Measurements from ENCODE around the gene PRDM11.
A peak's percentile ranks its signal among the peaks of the same experiment; 100 is the strongest.

PRDM11 gene

GRCh38 chr11:45250035-45250718, 103.7 kb downstream of the PRDM11 start:
- no peak for DNase-seq (ENCODE audit: insufficient read length, low spot score)
- FAIRE-seq: no peak
- TF ChIP-seq TAF1 (IDR thresholded peaks at IDR 0.05; ENCODE audit: low read depth, low read length) (no peak), PAX5 (IDR thresholded peaks at IDR 0.05; ENCODE audit: insufficient read depth, low read length, severe bottlenecking) (no peak), POLR2A (IDR thresholded peaks at IDR 0.05; ENCODE audit: low read depth, low read length) (no peak), SPI1 (IDR thresholded peaks at IDR 0.05; ENCODE audit: low read depth, low read length) (peak; percentile 66)

DNA sequence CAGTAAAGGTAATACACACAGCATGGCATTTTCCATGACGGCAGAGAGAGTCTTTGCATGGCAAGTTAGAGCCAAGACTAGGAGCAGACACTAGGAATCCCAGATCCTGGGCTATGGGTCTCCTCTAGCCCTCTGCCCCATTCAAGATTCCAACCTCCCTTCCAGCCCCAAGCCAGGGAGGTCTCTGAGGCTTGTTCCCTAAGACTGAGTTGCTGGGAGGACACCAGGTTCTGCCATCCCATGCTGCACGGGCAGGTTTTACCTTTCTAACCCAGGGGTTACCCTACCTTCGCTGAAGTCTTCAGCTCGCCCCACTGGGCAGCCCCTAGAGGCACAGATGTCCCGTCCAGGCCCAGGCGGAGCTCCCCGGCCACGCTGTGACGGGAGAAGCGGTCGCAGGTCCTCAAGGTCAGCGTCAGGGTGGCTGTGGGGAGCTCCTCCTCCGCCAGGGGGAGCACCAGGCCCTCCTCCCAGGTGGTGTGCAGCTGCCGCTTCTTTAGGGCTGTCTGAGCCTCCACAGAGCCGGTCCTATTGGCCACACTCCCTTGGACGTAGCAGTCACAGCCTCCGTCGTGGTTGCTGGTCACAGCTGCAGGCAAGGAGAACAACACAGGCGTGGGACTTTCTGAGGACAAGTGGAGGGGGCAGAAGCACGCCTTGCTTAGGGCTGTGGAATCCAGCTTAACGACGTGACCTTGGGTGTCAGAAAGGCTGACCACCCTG, 105.9 kb downstream of the PRDM11 start:
- TF ChIP-seq POU2F2 (IDR thresholded peaks at IDR 0.05; ENCODE audit: low read depth, low read length) (no peak), POLR2A (IDR thresholded peaks at IDR 0.05; ENCODE audit: low read depth, low read length) (no peak), POLR2AphosphoS5 (IDR thresholded peaks at IDR 0.05; ENCODE audit: low read depth, low read length) (no peak), PAX5 (IDR thresholded peaks at IDR 0.05; ENCODE audit: insufficient read depth, low read length, severe bottlenecking) (no peak), TAF1 (IDR thresholded peaks at IDR 0.05; ENCODE audit: low read depth, low read length) (no peak), SPI1 (IDR thresholded peaks at IDR 0.05; ENCODE audit: low read depth, low read length) (no peak)

GRCh38 chr11:45252877-45253276, 106.4 kb downstream of the PRDM11 start:
- FAIRE-seq (no peak), DNase-seq (ENCODE audit: insufficient read length, low spot score) (no peak)
- TF ChIP-seq POU2F2 (IDR thresholded peaks at IDR 0.05; ENCODE audit: low read depth, low read length) (no peak), POLR2A (IDR thresholded peaks at IDR 0.05; ENCODE audit: low read depth, low read length) (no peak), TAF1 (IDR thresholded peaks at IDR 0.05; ENCODE audit: low read depth, low read length) (no peak), PAX5 (IDR thresholded peaks at IDR 0.05; ENCODE audit: insufficient read depth, low read length, severe bottlenecking) (no peak), SPI1 (IDR thresholded peaks at IDR 0.05; ENCODE audit: low read depth, low read length) (no peak), POLR2AphosphoS5 (IDR thresholded peaks at IDR 0.05; ENCODE audit: low read depth, low read length) (no peak)

More for the DNA sequence above, 105.9 kb downstream of the PRDM11 start:
- DNase-seq (ENCODE audit: insufficient read length, low spot score) (peak; percentile 45), FAIRE-seq (no peak)

DNA sequence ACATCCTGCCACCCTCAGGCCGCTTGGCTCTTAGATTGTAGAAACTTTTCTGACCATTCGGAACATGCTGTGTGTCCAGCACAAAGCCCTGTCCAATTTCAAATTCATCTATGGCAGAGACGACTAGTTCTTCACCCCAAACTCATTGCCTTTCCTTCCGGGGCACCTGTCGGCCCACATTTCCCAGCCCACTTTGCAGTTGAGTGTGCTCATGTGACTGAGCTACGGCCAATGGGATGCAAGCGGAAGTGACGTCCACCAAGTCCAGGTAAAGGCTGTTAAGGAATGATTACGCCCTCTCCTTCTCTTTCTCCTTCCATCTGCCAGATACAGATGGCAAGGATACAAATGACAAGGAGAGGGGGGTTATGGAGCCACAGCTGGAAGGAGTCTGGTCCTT, 107.2 kb downstream of the PRDM11 start:
- FAIRE-seq (no peak), DNase-seq (ENCODE audit: insufficient read length, low spot score) (no peak)
- TF ChIP-seq POU2F2 (IDR thresholded peaks at IDR 0.05; ENCODE audit: low read depth, low read length) (no peak), POLR2A (IDR thresholded peaks at IDR 0.05; ENCODE audit: low read depth, low read length) (no peak), TAF1 (IDR thresholded peaks at IDR 0.05; ENCODE audit: low read depth, low read length) (no peak), POLR2AphosphoS5 (IDR thresholded peaks at IDR 0.05; ENCODE audit: low read depth, low read length) (no peak), SPI1 (IDR thresholded peaks at IDR 0.05; ENCODE audit: low read depth, low read length) (no peak), PAX5 (IDR thresholded peaks at IDR 0.05; ENCODE audit: insufficient read depth, low read length, severe bottlenecking) (no peak)

- FAIRE-seq (no peak), DNase-seq (ENCODE audit: insufficient read length, low spot score) (no peak)
- TF ChIP-seq POLR2AphosphoS5 (IDR thresholded peaks at IDR 0.05; ENCODE audit: low read depth, low read length): no peak
- no peak for TF ChIP-seq PAX5 (IDR thresholded peaks at IDR 0.05; ENCODE audit: insufficient read depth, low read length, severe bottlenecking)
- no peak for TF ChIP-seq POLR2A (IDR thresholded peaks at IDR 0.05; ENCODE audit: low read depth, low read length)
- no peak for TF ChIP-seq SPI1 (IDR thresholded peaks at IDR 0.05; ENCODE audit: low read depth, low read length)
- no peak for TF ChIP-seq TAF1 (IDR thresholded peaks at IDR 0.05; ENCODE audit: low read depth, low read length)
- no peak for TF ChIP-seq POU2F2 (IDR thresholded peaks at IDR 0.05; ENCODE audit: low read depth, low read length)
These were observed 107.6 kb downstream of the PRDM11 start for GRCh38 chr11:45254070-45254469.

DNA sequence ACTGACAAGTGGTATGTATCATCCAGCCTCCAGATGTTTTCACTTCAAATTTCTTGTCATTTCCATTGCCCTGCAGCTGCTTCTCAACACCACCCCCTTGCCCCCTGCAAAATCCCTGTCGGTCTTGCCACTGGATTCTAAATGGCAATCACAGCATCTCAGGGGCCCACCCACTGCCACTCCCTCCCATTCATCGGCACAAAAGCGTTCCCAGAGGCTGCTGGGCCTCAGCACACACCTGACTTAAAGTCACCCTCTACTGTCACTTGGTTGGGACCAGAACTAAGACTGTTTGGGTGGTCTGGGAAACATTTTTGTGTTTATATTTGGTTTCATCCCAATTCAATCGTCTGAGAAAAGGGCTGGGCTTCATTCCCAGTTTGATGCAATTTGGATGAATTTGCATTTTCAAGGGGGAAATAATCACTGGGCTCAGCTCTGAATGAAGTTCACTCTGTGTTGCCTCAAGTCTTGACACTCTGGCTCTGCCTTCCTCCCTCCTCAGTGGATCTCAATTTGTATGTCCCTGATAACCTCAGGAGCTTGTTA, 112.6 kb downstream of the PRDM11 start:
- TF ChIP-seq PAX5 (IDR thresholded peaks at IDR 0.05; ENCODE audit: insufficient read depth, low read length, severe bottlenecking) (no peak), SPI1 (IDR thresholded peaks at IDR 0.05; ENCODE audit: low read depth, low read length) (no peak), POLR2AphosphoS5 (IDR thresholded peaks at IDR 0.05; ENCODE audit: low read depth, low read length) (no peak), TAF1 (IDR thresholded peaks at IDR 0.05; ENCODE audit: low read depth, low read length) (no peak), POU2F2 (IDR thresholded peaks at IDR 0.05; ENCODE audit: low read depth, low read length) (no peak), POLR2A (IDR thresholded peaks at IDR 0.05; ENCODE audit: low read depth, low read length) (no peak)
- FAIRE-seq: no peak
- DNase-seq (ENCODE audit: insufficient read length, low spot score): no peak

DNA sequence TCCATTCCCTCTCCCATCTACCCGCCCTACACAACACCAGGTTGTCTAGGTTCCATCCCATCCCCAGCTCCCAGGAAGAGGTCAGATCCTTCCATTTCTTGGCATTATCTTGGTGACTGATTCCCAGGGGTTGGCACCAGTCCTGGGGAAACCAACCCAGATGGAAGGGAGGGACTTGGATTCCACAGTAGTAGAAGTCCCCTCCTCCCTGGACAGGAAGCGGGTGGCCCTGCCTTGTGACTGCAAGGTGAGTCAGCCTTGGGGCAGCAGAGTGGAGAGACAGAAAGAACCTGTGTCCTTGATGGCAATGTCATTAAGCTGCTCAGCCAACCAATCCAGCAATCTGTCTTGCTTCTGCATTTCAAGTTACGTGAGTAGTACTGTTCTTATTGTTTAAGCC, 113.2 kb downstream of the PRDM11 start:
- FAIRE-seq: no peak
- TF ChIP-seq POU2F2 (IDR thresholded peaks at IDR 0.05; ENCODE audit: low read depth, low read length): no peak
- TF ChIP-seq POLR2A (IDR thresholded peaks at IDR 0.05; ENCODE audit: low read depth, low read length): no peak
- TF ChIP-seq PAX5 (IDR thresholded peaks at IDR 0.05; ENCODE audit: insufficient read depth, low read length, severe bottlenecking): no peak
- no peak for TF ChIP-seq TAF1 (IDR thresholded peaks at IDR 0.05; ENCODE audit: low read depth, low read length)
- no peak for TF ChIP-seq POLR2AphosphoS5 (IDR thresholded peaks at IDR 0.05; ENCODE audit: low read depth, low read length)
- TF ChIP-seq SPI1 (IDR thresholded peaks at IDR 0.05; ENCODE audit: low read depth, low read length): no peak
- DNase-seq (ENCODE audit: insufficient read length, low spot score): no peak

DNA sequence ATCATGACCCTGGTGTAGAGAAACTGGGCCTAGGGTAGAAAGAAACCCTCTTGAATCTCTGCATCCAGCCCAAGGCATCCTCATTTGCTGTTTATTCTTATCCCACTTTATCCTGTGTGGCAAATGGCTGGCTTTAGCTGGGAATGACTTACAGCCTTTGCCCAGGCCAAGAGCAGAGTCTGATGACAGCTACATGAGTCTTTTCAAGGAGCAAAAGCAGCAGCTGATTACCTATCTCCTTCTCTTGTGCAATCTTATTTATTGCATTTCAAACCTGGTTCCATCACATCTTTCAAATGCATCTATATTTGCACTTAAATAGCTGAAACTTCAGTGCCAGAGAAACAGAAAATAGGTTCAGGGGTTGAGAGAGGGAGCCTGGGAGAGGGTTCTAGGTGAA, 113.6 kb downstream of the PRDM11 start:
- TF ChIP-seq SPI1 (IDR thresholded peaks at IDR 0.05; ENCODE audit: low read depth, low read length): no peak
- TF ChIP-seq POLR2A (IDR thresholded peaks at IDR 0.05; ENCODE audit: low read depth, low read length): no peak
- TF ChIP-seq PAX5 (IDR thresholded peaks at IDR 0.05; ENCODE audit: insufficient read depth, low read length, severe bottlenecking): no peak
- no peak for TF ChIP-seq TAF1 (IDR thresholded peaks at IDR 0.05; ENCODE audit: low read depth, low read length)
- FAIRE-seq (no peak), DNase-seq (ENCODE audit: insufficient read length, low spot score) (no peak)

GRCh38 chr11:45262900-45263299, 116.5 kb downstream of the PRDM11 start:
- DNase-seq (ENCODE audit: insufficient read length, low spot score): no peak
- no peak for TF ChIP-seq POU2F2 (IDR thresholded peaks at IDR 0.05; ENCODE audit: low read depth, low read length)
- TF ChIP-seq POLR2AphosphoS5 (IDR thresholded peaks at IDR 0.05; ENCODE audit: low read depth, low read length): no peak
- TF ChIP-seq PAX5 (IDR thresholded peaks at IDR 0.05; ENCODE audit: insufficient read depth, low read length, severe bottlenecking): no peak
- TF ChIP-seq POLR2A (IDR thresholded peaks at IDR 0.05; ENCODE audit: low read depth, low read length): no peak
- no peak for TF ChIP-seq SPI1 (IDR thresholded peaks at IDR 0.05; ENCODE audit: low read depth, low read length)
- no peak for TF ChIP-seq TAF1 (IDR thresholded peaks at IDR 0.05; ENCODE audit: low read depth, low read length)
- no peak for FAIRE-seq
